ENCODE measurements around the gene KCTD5.

- TF ChIP-seq ZNF384 (IDR thresholded peaks at IDR 0.05) (no peak), PKNOX1 (IDR thresholded peaks at IDR 0.05) (no peak)
These were observed 18.9 kb downstream of the KCTD5 start for GRCh38 chr16:2701272-2701671.
